OCI-LY1 (cell line): Measurements from ENCODE around the gene RAB1A.

Source experiments
- H2AFZ ChIP-seq: fragments of 200-600 bp; sonication (generic), shearing (Covaris generic); 2 replicates; pipeline ENCODE4 v1.6.0; 2014; ENCODE audit warnings: antibody characterized with exemption, mild to moderate bottlenecking, low read length
- H3F3A ChIP-seq: fragments of 200-600 bp; sonication (generic), shearing (Covaris generic); 2 replicates; pipeline ENCODE4 v1.6.0; 2014; ENCODE audit warnings: mild to moderate bottlenecking, antibody characterized with exemption, low read length, moderate library complexity; ENCODE audit not compliant: insufficient read depth
- H3K27ac ChIP-seq: fragments of 200-600 bp; sonication (generic); 2 replicates; pipeline ENCODE4 v1.5.1; 2014; ENCODE audit warnings: low read length, mixed run types, mild to moderate bottlenecking, low read depth; ENCODE audit not compliant: poor library complexity, severe bottlenecking
- H3K27me3 ChIP-seq: fragments of 200-600 bp; sonication (generic); 2 replicates; pipeline ENCODE4 v1.6.0; 2014; ENCODE audit warnings: antibody characterized with exemption, mild to moderate bottlenecking, low read length, moderate library complexity; ENCODE audit not compliant: insufficient read depth
- H3K36me3 ChIP-seq: fragments of 200-600 bp; sonication (generic); 2 replicates; pipeline ENCODE4 v1.6.1; 2014; ENCODE audit warnings: mild to moderate bottlenecking, antibody characterized with exemption, low read length, moderate library complexity, mixed read lengths; ENCODE audit not compliant: insufficient read depth
- H3K4me1 ChIP-seq: fragments of 200-600 bp; sonication (generic); 2 replicates; pipeline ENCODE4 v1.5.1; 2014; ENCODE audit warnings: mild to moderate bottlenecking, low read length, moderate library complexity; ENCODE audit not compliant: insufficient read depth, severe bottlenecking
- H3K4me2 ChIP-seq: fragments of 200-600 bp; sonication (generic), shearing (Covaris generic); 2 replicates; pipeline ENCODE4 v1.6.1; 2014; ENCODE audit warnings: low read length
- H3K4me3 ChIP-seq: fragments of 200-600 bp; sonication (generic); 2 replicates; pipeline ENCODE4 v1.5.1; 2014; ENCODE audit warnings: low read length, low read depth, mild to moderate bottlenecking, mixed read lengths; ENCODE audit not compliant: poor library complexity, severe bottlenecking
- H3K79me2 ChIP-seq: fragments of 200-600 bp; shearing (Covaris generic); 2 replicates; pipeline ENCODE4 v1.6.1; 2016; ENCODE audit warnings: mixed run types, low read length, mixed read lengths; ENCODE audit not compliant: insufficient read depth
- H3K9ac ChIP-seq: fragments of 200-600 bp; sonication (generic), shearing (Covaris generic); 2 replicates; pipeline ENCODE4 v1.6.1; 2014; ENCODE audit warnings: mild to moderate bottlenecking, low read length, mixed read lengths
- H3K9me2 ChIP-seq: fragments of 200-600 bp; sonication (generic), shearing (Covaris generic); 2 replicates; pipeline ENCODE4 v1.6.1; 2014; ENCODE audit warnings: low read depth, mild to moderate bottlenecking, low read length, mixed read lengths
- H3K9me3 ChIP-seq: fragments of 200-600 bp; shearing (Covaris generic); 2 replicates; pipeline ENCODE4 v1.6.1; 2014; ENCODE audit warnings: low read length, mixed read lengths
- H4K20me1 ChIP-seq: fragments of 200-600 bp; sonication (generic), shearing (Covaris generic); 2 replicates; pipeline ENCODE4 v1.6.0; 2016; ENCODE audit warnings: mild to moderate bottlenecking, low read length; ENCODE audit not compliant: insufficient read depth
- EZH2 ChIP-seq: fragments of 200-600 bp; sonication (generic), shearing (Covaris generic); IDR thresholded peaks from 2 replicates; pipeline ENCODE4 v1.8.0; 2017; ENCODE audit warnings: borderline replicate concordance, mixed run types, mild to moderate bottlenecking, antibody characterized with exemption, low read length, moderate library complexity, mixed read lengths
- TF ChIP-seq, protein P1 (sequence below): fragments of 200-600 bp; sonication (generic), shearing (Covaris generic); IDR thresholded peaks from 2 replicates; pipeline ENCODE4 v1.5.1; 2017; ENCODE audit warnings: mild to moderate bottlenecking, antibody characterized with exemption, low read length, moderate library complexity, mixed read lengths

Gene RAB1A

DNA sequence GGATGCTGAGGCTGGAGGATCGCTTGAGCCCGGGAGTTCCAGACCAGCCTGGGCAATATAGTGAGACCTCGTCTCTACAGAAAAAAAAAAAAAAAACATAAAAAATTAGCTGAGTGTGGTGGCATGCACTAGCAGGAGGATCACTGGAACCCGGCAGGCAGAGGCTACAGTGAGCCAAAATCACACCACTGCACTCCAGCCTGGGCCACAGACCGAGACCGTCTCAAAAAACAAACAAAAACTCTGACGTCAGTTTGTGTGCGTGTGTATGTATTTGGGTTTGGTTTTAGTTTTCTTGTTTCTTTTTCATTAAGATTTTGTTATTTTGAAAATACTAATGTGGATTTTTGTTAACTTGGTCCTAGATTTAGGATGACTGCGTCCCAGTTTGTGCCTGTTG, 54.7 kb downstream of the RAB1A start:
- Histone ChIP-seq H3K9me3 (no peaks in the 10 kb centered on the region), H3K79me2 (no peaks in the 10 kb centered on the region), H3F3A (no peaks in the 10 kb centered on the region), H2AFZ (no peak overlapping the region), H3K36me3 (peaks cover 45% of the 10 kb centered on the region), H3K27ac (no peak overlapping the region), H3K27me3 (no peaks in the 10 kb centered on the region), H3K9me2 (no peaks in the 10 kb centered on the region), H4K20me1 (no peaks in the 10 kb centered on the region), H3K4me3 (no peak overlapping the region), H3K4me2 (no peak overlapping the region), H3K9ac (no peak overlapping the region), H3K4me1 (peaks cover 28% of the 10 kb centered on the region)
- no peak for TF ChIP-seq EZH2
- TF ChIP-seq, protein P1, sequence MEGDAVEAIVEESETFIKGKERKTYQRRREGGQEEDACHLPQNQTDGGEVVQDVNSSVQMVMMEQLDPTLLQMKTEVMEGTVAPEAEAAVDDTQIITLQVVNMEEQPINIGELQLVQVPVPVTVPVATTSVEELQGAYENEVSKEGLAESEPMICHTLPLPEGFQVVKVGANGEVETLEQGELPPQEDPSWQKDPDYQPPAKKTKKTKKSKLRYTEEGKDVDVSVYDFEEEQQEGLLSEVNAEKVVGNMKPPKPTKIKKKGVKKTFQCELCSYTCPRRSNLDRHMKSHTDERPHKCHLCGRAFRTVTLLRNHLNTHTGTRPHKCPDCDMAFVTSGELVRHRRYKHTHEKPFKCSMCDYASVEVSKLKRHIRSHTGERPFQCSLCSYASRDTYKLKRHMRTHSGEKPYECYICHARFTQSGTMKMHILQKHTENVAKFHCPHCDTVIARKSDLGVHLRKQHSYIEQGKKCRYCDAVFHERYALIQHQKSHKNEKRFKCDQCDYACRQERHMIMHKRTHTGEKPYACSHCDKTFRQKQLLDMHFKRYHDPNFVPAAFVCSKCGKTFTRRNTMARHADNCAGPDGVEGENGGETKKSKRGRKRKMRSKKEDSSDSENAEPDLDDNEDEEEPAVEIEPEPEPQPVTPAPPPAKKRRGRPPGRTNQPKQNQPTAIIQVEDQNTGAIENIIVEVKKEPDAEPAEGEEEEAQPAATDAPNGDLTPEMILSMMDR: no peak

DNA sequence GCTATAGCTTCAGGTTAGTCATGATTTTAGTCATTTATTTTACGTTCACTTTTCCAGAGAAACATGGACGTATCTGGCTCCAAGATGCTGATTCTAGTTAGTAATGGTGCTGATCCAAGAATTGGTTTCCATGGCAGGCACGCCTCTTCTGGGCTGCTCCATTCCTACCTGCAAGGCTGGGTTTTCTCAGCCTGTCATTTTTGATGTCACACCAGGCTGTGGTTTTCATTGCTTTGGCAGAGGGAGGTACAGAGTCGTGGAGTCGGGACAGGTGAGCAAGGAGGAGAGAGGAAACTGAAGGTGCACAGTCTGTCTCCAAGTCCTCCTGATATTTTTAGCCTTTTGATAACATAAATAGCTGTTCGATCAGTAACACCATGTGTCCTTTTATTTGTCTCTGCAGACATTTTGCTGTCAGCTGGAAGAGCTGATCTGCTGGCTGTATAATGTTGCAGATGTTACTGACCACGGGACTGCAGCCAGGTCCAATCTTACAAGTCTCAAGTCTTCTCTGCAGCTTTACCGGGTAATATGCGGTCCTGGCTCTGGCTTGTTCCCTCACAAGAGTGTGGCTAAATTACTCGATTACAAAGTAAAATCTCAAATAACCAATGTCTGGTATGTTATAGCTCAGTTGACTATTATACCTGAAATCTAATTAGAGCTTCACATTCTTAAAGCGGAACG, 55.9 kb downstream of the RAB1A start:
- Histone ChIP-seq H3K4me1 (peaks cover 35% of the 10 kb centered on the region), H2AFZ (no peak overlapping the region), H3K36me3 (peaks cover 35% of the 10 kb centered on the region; the same call in 1 of the 2 replicates), H3F3A (no peaks in the 10 kb centered on the region), H3K9me3 (no peaks in the 10 kb centered on the region), H4K20me1 (no peaks in the 10 kb centered on the region), H3K4me3 (no peak overlapping the region), H3K27me3 (no peaks in the 10 kb centered on the region), H3K9me2 (no peaks in the 10 kb centered on the region), H3K27ac (no peak overlapping the region), H3K4me2 (no peak overlapping the region), H3K9ac (no peak overlapping the region), H3K79me2 (no peaks in the 10 kb centered on the region)
- TF ChIP-seq, protein P1: no peak
- no peak for TF ChIP-seq EZH2

DNA sequence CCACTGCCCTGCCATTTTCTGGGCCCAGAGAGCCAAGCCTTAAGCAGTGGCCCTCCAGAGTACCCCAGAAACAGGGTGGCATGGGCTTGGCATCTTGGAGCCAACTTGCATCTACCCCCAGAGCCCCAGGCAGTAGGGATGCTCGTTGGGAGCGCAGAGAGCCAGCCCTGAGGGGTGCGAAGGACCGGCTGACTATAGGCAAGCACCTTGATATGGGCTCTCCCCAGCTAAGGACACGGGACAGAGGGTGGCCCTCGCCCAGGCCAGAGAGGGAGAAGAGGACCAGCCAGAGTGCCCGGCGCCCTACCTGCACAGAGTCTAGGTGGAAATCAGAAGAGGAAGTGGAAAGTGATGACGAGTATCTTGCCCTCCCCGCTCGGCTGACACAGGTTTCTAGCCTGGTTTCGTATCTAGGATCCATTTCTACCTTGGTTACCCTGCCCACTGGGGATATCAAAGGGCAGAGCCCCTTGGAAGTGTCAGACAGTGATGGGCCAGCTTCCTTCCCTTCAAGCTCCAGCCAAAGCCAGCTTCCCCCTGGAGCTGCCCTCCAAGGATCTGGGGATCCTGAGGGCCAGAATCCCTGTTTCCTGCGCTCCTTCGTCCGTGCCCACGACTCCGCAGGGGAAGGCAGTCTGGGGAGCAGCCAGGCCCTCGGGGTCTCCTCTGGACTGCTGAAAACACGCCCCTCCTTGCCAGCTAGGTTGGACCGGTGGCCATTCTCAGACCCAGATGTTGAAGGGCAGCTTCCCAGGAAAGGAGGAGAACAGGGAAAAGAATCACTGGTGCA, 57.5 kb downstream of the RAB1A start:
- Histone ChIP-seq H3K4me2 (no peak overlapping the region), H2AFZ (no peak overlapping the region), H3K9me3 (no peaks in the 10 kb centered on the region), H3K9ac (no peak overlapping the region), H4K20me1 (no peaks in the 10 kb centered on the region), H3K4me1 (peaks cover 34% of the 10 kb centered on the region), H3F3A (no peaks in the 10 kb centered on the region), H3K9me2 (no peaks in the 10 kb centered on the region), H3K36me3 (peaks cover 28% of the 10 kb centered on the region; the same call in 1 of the 2 replicates), H3K27ac (no peak overlapping the region), H3K79me2 (no peaks in the 10 kb centered on the region), H3K4me3 (no peak overlapping the region), H3K27me3 (no peaks in the 10 kb centered on the region)
- TF ChIP-seq, protein P1: no peak
- no peak for TF ChIP-seq EZH2
